Measurements from ENCODE around the gene IL1F10.

DNA sequence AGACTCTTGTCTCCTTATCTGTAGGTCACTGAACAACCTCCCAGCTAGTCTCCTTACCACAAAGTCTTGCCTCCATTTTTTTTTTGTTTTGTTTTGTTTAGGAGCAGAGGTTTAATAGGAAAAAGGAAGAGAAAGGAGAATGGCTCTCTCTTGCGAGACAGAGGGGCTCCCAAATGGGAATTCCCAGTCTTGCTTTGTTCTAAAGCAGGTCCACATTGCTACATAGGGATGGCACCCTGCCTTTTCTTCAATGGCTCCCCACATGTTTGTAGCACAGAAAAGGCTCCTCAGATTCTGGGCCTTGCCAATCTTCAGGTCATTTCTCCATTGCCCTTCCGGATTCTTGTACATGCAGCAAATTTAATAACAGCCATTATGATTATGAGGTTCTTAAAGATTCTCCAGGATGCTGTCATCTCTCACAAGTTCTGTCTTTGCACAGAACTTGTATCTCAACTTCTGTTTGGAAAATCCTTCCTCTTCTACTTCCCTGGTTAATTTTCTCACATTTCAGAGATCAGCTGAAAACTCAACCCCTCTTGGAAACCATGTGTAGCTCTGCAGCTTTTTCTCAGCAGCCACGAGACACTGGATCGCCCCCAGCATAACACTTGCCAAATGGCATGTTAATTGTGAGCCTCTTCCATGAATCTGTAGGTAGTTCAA lies 23.6 kb downstream of the IL1F10 start:
- TF ChIP-seq, protein P1, sequence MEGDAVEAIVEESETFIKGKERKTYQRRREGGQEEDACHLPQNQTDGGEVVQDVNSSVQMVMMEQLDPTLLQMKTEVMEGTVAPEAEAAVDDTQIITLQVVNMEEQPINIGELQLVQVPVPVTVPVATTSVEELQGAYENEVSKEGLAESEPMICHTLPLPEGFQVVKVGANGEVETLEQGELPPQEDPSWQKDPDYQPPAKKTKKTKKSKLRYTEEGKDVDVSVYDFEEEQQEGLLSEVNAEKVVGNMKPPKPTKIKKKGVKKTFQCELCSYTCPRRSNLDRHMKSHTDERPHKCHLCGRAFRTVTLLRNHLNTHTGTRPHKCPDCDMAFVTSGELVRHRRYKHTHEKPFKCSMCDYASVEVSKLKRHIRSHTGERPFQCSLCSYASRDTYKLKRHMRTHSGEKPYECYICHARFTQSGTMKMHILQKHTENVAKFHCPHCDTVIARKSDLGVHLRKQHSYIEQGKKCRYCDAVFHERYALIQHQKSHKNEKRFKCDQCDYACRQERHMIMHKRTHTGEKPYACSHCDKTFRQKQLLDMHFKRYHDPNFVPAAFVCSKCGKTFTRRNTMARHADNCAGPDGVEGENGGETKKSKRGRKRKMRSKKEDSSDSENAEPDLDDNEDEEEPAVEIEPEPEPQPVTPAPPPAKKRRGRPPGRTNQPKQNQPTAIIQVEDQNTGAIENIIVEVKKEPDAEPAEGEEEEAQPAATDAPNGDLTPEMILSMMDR (IDR thresholded peaks at IDR 0.05), result no peak
- no peak for TF ChIP-seq POLR2AphosphoS5 (IDR thresholded peaks at IDR 0.05)
- no peak for TF ChIP-seq EP300 (IDR thresholded peaks at IDR 0.05)
